Ectodermal cell (in vitro differentiated cells): ENCODE data around the gene CDK2AP2.
A peak's percentile ranks its signal among the peaks of the same experiment; 100 is the strongest.

Experiments
- H3K27ac ChIP-seq: 2 replicates; pipeline ENCODE4 v1.7.0; 2013; ENCODE audit warnings: mild to moderate bottlenecking, low read depth, low read length; ENCODE audit not compliant: insufficient read depth, poor library complexity, severe bottlenecking
- H3K27me3 ChIP-seq: 2 replicates; pipeline ENCODE4 v1.7.0; 2013; ENCODE audit warnings: mild to moderate bottlenecking, low read length; ENCODE audit not compliant: insufficient read depth, control insufficient read depth, poor library complexity, severe bottlenecking
- H3K36me3 ChIP-seq: one replicate; pipeline ENCODE4 v1.7.0; 2013; ENCODE audit warnings: low read length; ENCODE audit not compliant: control insufficient read depth, insufficient read depth
- H3K4me1 ChIP-seq: one replicate; pipeline ENCODE4 v1.7.0; 2013; ENCODE audit warnings: low read length; ENCODE audit not compliant: control insufficient read depth, insufficient read depth
- H3K4me3 ChIP-seq: 2 replicates; pipeline ENCODE4 v1.7.0; 2013; ENCODE audit warnings: low read depth, low read length, control low read depth; ENCODE audit not compliant: insufficient read depth
- H3K9me3 ChIP-seq: 2 replicates; pipeline ENCODE4 v1.7.0; 2013; ENCODE audit warnings: mild to moderate bottlenecking, low read length, moderate library complexity; ENCODE audit not compliant: control insufficient read depth
- WGBS, 2 experiments: methylation state at CpG; one replicate each; pipeline ENCODE4 v1.1.7; 2013; ENCODE audit warnings: missing lambda C conversion rate in 2 of 2; 5-methylcytosine and 5-hydroxymethylcytosine counted together

CDK2AP2 gene

DNA sequence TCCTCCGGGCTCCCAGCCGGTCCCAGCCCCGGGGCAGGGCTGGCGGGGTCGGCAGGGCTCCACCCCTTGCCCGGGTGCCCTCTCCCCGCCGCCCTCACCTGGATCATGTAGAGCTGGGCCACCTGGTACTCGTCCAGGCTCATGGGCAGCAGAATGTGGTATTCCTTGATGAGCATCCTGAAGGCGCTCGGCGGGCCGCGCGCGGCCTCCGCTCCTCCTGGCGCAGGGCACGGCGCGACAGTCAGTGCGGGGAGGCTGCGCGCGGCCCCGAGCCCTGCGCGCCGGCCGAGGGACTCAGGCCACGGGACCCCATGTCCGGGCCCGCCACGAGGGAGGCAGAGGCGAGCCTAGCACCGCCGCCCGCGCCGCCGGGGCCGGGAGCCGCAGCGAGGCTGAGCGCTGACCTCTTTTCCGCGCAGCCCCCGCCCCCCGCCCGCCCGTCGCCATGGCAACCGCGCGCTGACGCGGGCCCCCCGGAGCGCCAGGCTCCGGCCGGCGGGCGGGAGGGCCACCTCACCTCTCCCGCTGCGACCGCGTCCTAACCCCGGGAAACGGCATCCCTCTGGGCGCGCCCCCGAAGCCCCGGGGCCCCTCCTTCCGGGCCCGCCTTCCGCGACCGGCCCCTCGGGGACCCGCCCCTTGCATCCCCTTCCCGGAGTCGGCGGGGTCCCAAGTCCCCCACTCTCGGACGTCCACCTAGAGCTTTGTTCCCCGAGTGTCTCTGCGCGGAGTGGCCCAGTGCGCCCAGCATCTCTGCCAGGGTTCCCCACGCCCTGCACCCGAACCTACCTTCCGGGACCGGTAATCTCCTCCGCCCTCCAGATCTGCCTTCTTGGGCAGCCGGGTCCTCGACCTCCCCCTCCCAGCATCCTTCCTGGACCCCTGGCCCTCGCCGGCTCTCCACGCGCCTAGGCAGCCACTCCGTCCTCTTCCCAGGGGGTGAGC, 3.7 kb downstream of the CDK2AP2 start:
- Histone ChIP-seq H3K4me1 (peaks cover 23% of the 10 kb centered on the region), H3K27ac (no peak overlapping the region), H3K36me3 (no peaks in the 10 kb centered on the region), H3K9me3 (no peaks in the 10 kb centered on the region), H3K27me3 (peaks cover 12% of the 10 kb centered on the region), H3K4me3 (peak overlapping the region; percentile 77)
- whole genome bisulfite sequencing, 2 experiments: 1% methylated on average over 101 of the region's 101 CpGs

DNA sequence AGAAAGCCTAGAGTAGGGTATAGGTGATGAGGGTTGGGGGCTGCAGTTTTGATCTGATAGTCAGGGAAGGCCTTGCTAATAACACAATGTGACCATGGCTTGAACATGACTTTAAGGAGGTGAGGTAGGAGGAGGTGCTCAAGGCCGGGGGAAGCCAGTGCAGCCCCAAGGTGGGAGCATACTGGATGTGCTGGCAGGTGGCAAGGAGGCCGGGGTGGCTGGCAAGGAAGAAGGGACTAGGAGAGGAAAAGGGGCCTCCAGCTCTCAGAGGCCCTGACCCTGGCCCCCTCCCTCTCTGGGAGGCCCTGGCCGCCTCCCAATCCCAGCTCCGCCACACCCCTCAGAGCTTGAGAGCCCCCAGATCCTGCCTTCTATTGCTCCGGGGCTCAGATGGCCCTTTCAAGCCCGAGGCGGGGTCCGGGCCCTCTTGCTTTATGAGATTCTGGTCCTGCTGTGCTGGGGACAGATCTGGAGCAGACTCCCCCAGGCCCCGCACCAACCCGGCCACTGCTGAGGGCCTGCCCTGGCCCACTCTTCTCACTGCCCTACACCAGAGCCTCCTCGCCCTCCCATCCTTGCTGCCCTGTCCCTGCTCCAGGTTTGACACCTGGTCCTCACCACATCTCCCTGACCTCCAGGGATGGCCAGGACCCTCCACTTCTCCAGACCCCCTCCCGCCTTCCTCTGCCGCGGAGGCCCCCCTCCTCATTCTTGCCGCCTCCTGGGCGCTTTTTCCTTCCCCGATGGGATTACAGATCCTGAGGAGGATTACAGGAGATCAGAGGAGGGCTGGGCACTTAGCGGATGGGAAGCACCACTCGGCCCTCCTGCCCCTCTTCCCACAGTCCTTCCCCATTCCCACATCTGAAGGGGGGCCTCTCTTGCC, 4.6 kb downstream of the CDK2AP2 start:
- no peaks in the 10 kb centered on the region for H3K9me3 ChIP-seq
- H3K4me3 ChIP-seq: peak overlapping the region; percentile 77
- H3K27ac ChIP-seq: no peak overlapping the region
- peaks cover 12% of the 10 kb centered on the region for H3K27me3 ChIP-seq
- WGBS, 2 experiments: 57 to 65% methylated on average over 19 of the region's 19 CpGs
- no peaks in the 10 kb centered on the region for H3K36me3 ChIP-seq
- H3K4me1 ChIP-seq: peaks cover 23% of the 10 kb centered on the region

DNA sequence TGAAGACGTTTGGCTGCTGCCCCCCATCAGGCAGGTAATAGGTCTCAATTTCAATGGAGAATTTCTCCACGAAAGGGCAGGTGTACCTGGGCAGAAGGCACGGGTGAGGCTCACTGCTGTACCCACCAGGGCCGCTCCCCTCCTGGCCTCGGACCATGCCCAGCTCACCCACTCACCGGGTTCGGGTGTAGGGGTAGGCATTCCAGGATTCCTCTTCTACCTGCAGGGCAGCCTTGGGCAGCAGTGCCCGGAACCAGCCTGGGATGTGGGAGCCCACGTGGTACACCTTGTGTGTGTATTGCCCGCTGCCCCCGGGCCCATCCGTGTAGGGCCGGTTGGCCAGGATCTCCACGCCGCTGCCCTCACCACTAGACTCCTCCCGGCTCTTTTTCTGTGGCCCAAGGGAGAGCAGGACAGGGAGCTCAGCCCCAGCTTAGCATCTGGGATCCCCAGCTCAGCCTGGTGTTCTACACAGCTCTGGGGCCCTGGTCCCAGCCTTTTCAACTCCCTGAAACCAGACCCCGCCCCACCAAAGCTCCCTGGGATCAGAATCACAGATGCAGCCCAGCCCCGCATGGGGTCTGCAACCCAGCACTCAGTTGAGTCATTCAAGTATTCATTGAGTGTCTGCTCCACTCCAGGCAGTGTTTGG, 5.5 kb downstream of the CDK2AP2 start:
- peaks cover 12% of the 10 kb centered on the region for H3K27me3 ChIP-seq
- H3K36me3 ChIP-seq: no peaks in the 10 kb centered on the region
- no peak overlapping the region for H3K4me3 ChIP-seq
- 94 to 95% methylated on average over 18 of the region's 18 CpGs for WGBS, 2 experiments
- no peaks in the 10 kb centered on the region for H3K9me3 ChIP-seq
- no peak overlapping the region for H3K27ac ChIP-seq
- H3K4me1 ChIP-seq: peaks cover 22% of the 10 kb centered on the region

DNA sequence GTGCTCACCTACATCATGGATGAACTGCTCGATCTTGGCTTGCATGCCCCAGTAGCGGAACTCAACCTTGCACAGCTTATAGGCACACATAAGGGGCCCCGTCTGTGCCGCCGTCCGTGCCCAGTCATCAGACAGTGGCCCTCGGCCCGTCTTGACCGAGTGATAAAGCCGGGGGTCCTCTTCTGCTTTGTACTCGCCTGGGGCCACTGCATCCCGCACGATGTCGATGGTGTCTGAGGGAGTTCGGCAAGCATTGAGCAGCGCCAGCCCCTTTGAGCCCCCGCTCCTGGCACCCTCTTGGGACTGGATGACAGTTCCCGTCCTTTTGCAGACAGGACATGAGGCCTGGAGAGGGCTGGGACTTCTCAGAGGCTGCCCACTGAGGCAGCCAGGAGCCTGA, 6.1 kb downstream of the CDK2AP2 start:
- H3K9me3 ChIP-seq: no peaks in the 10 kb centered on the region
- no peak overlapping the region for H3K27ac ChIP-seq
- no peaks in the 10 kb centered on the region for H3K36me3 ChIP-seq
- H3K27me3 ChIP-seq: peaks cover 12% of the 10 kb centered on the region
- H3K4me3 ChIP-seq: no peak overlapping the region
- 96% methylated on average over 18 of the region's 18 CpGs for WGBS, 2 experiments
- peaks cover 17% of the 10 kb centered on the region for H3K4me1 ChIP-seq

DNA sequence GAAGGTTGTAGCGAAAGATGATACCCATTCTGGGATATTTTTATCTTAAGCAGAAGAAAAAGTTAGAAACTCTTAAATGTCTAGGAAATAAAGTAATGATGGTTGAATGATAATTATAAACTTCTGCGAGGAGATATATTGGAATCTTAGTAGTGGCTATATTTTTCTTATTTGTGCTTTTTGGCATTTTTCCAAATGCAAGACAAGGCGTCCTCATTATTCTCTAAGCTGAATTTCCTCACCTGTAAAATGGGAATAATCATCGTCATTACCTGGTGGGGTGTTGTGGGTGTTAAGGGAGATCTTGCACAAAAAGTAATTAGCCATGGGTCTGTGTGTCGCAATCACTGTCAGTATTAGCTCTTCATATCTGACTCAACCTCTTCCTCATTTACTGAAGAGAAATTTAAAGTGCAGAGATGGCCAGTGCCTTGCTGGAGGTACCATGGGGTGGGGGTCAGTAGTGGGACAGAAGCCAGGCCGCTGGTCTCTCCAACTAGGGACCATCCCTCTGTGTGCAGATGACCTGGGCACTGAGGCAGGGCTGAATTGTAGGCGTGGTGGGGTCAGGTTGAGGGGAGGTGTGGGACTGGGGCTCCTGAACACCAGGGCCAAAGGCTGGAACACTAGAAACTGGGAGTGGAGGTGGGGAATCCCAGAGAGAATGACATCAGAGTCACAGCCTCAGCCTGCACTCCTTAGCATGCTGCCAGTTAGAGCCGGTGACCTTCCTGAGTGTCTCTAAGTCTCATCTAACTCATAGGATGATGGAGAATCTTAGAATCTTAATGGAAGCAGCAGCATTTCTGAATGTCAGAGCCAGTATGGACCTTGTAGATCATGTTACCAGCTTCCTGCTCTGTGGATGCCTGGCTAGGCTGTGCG, 6.9 kb downstream of the CDK2AP2 start:
- H3K4me3 ChIP-seq: no peak overlapping the region
- H3K36me3 ChIP-seq: no peaks in the 10 kb centered on the region
- H3K27ac ChIP-seq: no peak overlapping the region
- H3K9me3 ChIP-seq: no peaks in the 10 kb centered on the region
- peaks cover 17% of the 10 kb centered on the region for H3K4me1 ChIP-seq
- 93 to 94% methylated on average over 9 of the region's 9 CpGs for WGBS, 2 experiments
- peaks cover 12% of the 10 kb centered on the region for H3K27me3 ChIP-seq

DNA sequence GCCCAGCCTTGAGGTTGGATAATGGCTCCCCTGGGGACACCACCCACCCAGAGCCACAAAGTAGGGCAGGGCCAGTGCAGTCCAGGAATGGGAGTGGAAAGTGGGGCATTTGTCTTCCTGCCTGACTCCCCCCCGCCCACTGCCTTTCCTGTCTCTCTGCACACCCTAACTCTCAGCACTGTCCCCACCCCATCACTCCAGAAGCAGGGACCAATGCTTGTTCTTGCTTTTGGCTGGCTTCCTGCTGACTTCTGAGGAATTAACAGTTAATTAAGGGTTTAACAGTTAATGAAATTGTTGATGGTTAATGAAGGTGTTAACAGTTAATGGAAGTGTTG, 7.5 kb downstream of the CDK2AP2 start:
- Histone ChIP-seq H3K27ac (no peak overlapping the region), H3K4me1 (peaks cover 11% of the 10 kb centered on the region), H3K4me3 (no peak overlapping the region), H3K9me3 (no peaks in the 10 kb centered on the region), H3K36me3 (no peaks in the 10 kb centered on the region), H3K27me3 (peaks cover 12% of the 10 kb centered on the region)
- 92 to 93% methylated on average over 1 of the region's 1 CpG for WGBS, 2 experiments

DNA sequence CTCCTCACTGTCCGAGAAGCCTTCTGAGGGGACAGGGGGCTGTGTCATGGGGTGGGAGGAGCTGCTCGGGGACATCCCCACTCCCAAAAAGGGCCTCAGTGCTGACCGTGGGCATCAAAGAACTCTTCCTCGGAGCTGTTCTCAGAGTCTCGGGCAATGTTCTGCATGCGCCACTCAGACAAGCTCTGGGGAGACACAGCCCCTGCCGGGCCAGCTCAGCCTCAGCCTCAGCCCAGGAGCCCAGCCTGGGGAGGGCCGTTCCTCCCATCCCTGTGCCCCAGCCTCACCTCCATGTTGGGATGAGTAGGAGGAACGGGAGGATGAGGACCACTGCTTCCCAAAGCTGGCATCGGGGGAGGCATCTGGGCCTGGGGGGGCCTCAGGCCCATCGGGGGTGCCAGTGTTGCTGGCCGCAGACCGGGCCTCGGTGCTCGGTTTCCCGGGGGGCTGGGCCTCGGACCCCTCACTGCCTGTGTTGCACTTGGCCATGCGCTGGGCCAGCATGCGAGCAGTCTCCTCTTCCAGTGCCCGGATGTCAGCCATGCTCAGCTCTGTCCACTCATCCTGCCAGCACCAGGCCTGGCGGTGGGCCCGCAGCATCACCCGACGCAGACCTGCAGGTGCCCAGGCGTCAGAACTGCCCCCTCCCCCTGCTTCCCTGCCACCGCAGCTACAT, 8.0 kb downstream of the CDK2AP2 start:
- 95% methylated on average over 26 of the region's 26 CpGs for WGBS, 2 experiments
- peaks cover 12% of the 10 kb centered on the region for H3K27me3 ChIP-seq

DNA sequence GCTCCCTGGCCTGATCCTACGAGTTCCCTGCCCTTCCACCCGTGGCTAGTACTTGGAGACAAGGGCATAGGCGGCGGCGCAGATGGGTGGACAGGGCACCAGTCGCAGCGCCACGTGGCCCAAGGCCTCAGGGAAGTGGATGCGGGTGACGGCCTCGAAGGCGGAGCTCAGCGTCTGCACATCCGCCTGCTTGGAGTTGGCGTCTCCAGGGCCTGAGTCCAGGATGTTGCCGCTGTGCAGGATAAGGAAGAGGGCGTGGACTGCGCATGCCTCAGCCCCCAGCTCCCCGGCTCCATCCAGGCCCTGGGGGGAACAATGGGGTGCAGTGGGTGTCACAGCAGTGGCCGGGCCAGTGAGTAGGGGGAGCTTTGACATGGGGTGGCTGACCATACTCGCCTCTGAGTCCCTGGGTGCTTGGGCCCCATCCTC, 9.4 kb downstream of the CDK2AP2 start:
- no peak overlapping the region for H3K27ac ChIP-seq
- WGBS, 2 experiments: 92 to 93% methylated on average over 21 of the region's 21 CpGs
- no peaks in the 10 kb centered on the region for H3K9me3 ChIP-seq
- peaks cover 7% of the 10 kb centered on the region for H3K4me1 ChIP-seq
- no peak overlapping the region for H3K4me3 ChIP-seq
- H3K36me3 ChIP-seq: no peaks in the 10 kb centered on the region
- H3K27me3 ChIP-seq: peaks cover 7% of the 10 kb centered on the region

More for the DNA sequence above, 8.0 kb downstream of the CDK2AP2 start:
- no peak overlapping the region for H3K27ac ChIP-seq
- H3K9me3 ChIP-seq: no peaks in the 10 kb centered on the region
- H3K4me1 ChIP-seq: peaks cover 11% of the 10 kb centered on the region
- no peaks in the 10 kb centered on the region for H3K36me3 ChIP-seq
- H3K4me3 ChIP-seq: no peak overlapping the region
